ENCODE measurements around the gene DNAH5. TPM values are rescaled to one million over a fixed set of nuclear protein-coding genes. Genes with fewer than 3 reads are reported as not detected.
A peak's percentile ranks its signal among the peaks of the same experiment; 100 is the strongest.

The DNAH5 gene, protein sequence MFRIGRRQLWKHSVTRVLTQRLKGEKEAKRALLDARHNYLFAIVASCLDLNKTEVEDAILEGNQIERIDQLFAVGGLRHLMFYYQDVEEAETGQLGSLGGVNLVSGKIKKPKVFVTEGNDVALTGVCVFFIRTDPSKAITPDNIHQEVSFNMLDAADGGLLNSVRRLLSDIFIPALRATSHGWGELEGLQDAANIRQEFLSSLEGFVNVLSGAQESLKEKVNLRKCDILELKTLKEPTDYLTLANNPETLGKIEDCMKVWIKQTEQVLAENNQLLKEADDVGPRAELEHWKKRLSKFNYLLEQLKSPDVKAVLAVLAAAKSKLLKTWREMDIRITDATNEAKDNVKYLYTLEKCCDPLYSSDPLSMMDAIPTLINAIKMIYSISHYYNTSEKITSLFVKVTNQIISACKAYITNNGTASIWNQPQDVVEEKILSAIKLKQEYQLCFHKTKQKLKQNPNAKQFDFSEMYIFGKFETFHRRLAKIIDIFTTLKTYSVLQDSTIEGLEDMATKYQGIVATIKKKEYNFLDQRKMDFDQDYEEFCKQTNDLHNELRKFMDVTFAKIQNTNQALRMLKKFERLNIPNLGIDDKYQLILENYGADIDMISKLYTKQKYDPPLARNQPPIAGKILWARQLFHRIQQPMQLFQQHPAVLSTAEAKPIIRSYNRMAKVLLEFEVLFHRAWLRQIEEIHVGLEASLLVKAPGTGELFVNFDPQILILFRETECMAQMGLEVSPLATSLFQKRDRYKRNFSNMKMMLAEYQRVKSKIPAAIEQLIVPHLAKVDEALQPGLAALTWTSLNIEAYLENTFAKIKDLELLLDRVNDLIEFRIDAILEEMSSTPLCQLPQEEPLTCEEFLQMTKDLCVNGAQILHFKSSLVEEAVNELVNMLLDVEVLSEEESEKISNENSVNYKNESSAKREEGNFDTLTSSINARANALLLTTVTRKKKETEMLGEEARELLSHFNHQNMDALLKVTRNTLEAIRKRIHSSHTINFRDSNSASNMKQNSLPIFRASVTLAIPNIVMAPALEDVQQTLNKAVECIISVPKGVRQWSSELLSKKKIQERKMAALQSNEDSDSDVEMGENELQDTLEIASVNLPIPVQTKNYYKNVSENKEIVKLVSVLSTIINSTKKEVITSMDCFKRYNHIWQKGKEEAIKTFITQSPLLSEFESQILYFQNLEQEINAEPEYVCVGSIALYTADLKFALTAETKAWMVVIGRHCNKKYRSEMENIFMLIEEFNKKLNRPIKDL (N-terminal part only)
- total RNA-seq (2021; fragmentation: NEBNext Ultra II Directional; extraction: Animal tissue kit (Norgen Biotek cat#: 25700)): 1 to 10 TPM; 1.1 to 1.9 (median 1.3) TPM
- long read RNA-seq, partial matches to known transcripts: 0 of 1 reads
- long read RNA-seq, other reads (novel, unspliced or antisense): 1 of 1 reads

DNA sequence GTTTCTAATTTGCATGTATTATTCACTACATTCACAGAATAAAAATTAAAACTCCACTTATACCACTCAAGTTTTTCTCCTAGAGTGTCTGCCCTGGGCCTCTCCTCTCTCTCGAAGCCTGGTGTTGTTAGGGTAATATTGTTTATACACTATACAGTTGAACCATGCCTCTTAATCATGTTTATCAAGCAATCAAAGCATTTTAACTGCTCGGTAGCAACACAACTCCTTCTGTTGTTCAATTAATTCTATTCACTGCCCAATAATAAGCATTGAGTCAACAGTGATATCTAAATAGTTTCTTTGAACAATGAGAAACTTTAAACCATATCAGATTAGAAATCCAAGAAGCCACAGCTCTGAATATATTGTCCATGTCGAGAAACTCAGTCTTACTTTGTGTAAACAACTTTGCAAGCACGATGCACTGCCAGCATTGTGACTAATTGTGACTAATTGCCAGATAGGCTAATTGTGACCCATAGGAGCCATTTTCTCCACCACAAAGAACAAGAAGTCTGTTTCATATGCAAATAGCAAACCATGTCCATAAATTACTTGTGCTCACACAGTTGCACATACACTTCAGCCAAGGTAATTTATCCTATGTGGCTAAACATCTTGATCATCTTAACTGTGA, at the start of gene DNAH5:
Gene DNAH5, minus strand, starts transcription at position 129 of the 640 bp plus-strand sequence. CDS start 250 bp downstream, outside the sequence.
- H3K4me3 Mint-ChIP-seq: no peak within 1 kb of the TSS
- H3K36me3 Mint-ChIP-seq (ENCODE audit: low read depth): no peaks in the 10 kb centered on the region
- DNase-seq: no peak
- H3K27me3 Mint-ChIP-seq (ENCODE audit: insufficient read depth): peaks cover 18% of the 10 kb centered on the region
- H3K27ac Mint-ChIP-seq: no peak within 1 kb of the TSS
- H3K9me3 Mint-ChIP-seq: no peaks in the 10 kb centered on the region
- peaks cover 14% of the 10 kb centered on the region for H3K4me1 Mint-ChIP-seq (ENCODE audit: low read depth)
- TF ChIP-seq, protein P1, sequence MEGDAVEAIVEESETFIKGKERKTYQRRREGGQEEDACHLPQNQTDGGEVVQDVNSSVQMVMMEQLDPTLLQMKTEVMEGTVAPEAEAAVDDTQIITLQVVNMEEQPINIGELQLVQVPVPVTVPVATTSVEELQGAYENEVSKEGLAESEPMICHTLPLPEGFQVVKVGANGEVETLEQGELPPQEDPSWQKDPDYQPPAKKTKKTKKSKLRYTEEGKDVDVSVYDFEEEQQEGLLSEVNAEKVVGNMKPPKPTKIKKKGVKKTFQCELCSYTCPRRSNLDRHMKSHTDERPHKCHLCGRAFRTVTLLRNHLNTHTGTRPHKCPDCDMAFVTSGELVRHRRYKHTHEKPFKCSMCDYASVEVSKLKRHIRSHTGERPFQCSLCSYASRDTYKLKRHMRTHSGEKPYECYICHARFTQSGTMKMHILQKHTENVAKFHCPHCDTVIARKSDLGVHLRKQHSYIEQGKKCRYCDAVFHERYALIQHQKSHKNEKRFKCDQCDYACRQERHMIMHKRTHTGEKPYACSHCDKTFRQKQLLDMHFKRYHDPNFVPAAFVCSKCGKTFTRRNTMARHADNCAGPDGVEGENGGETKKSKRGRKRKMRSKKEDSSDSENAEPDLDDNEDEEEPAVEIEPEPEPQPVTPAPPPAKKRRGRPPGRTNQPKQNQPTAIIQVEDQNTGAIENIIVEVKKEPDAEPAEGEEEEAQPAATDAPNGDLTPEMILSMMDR (IDR thresholded peaks at IDR 0.05): no peak

DNA sequence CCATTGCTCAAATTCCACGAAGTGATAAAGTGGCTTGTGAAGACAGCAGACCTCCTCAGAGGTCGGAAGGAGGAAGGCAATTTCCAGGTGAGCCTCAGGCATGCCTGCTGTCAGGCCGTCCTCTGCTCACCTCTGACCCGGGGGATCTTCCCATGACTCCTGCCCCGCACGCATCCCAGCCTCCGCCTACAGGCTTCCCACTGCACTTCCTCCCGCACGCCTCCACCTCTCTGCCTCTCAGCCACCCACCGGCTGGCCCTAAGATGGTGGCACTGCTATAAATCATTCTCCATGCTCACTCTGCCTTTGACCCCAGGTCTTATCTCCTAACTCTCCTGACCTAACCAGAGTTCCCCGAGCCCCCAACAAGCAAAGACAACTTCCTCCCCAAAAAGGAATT, 49.4 kb upstream of the DNAH5 start:
- Mint-ChIP-seq H3K36me3 (ENCODE audit: low read depth) (peaks cover 18% of the 10 kb centered on the region), H3K9me3 (peaks cover 8% of the 10 kb centered on the region), H3K4me1 (ENCODE audit: low read depth) (peaks cover 35% of the 10 kb centered on the region), H3K27ac (peak overlapping the region; percentile 66; the same call in 1 of the 2 replicates), H3K27me3 (ENCODE audit: insufficient read depth) (peaks cover 2% of the 10 kb centered on the region; the same call in 1 of the 2 replicates), H3K4me3 (no peak overlapping the region)
- no peak for DNase-seq
- TF ChIP-seq, protein P1 (IDR thresholded peaks at IDR 0.05): no peak

DNA sequence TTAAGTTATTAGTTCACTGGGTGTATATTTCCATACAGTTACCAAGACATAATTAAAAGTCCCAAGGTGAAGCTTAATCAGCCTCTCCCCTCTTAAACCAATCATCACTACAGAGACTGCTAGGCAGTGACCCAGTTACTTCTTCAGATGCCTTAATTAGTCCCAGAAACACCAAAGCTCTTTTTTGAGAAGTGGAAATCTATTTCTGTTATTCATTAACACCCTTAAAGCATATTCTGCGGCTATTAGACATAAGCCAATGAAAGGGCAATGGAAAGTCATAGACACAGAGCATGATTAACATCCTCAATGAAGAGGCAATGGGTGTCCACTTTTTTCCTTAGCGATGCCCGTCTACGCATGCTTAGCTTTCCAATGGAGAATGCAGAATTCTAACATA, 48.3 kb upstream of the DNAH5 start:
- Mint-ChIP-seq H3K4me3 (no peak overlapping the region), H3K4me1 (ENCODE audit: low read depth) (peaks cover 44% of the 10 kb centered on the region), H3K27me3 (ENCODE audit: insufficient read depth) (peaks cover 2% of the 10 kb centered on the region; the same call in 1 of the 2 replicates)

DNA sequence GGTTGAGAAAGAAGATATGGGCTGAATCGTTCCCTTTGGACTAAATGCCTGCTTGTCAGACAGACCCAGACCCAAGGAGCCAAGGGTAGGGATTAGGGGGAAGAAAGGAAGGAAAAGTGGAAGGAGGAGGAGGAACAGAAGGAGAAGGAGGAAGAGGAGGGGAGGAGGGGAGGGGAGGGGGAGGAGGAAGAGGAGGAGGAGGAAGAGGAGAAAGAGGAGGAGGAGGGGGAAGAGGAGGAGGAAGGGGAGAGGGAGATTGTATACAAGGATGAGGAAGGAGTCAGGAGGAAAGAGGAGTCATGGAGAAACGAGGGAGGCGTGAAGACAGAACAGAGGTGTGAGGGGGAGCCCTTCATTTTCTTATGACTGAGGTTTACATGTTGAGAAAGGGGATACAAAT, 46.9 kb upstream of the DNAH5 start:
- DNase-seq: no peak
- Mint-ChIP-seq H3K4me3 (no peak overlapping the region), H3K27ac (no peak overlapping the region), H3K4me1 (ENCODE audit: low read depth) (peaks cover 55% of the 10 kb centered on the region), H3K36me3 (ENCODE audit: low read depth) (peaks cover 3% of the 10 kb centered on the region; the same call in 1 of the 2 replicates), H3K27me3 (ENCODE audit: insufficient read depth) (peaks cover 2% of the 10 kb centered on the region; the same call in 1 of the 2 replicates), H3K9me3 (no peaks in the 10 kb centered on the region)
- TF ChIP-seq, protein P1 (IDR thresholded peaks at IDR 0.05): no peak

More for the DNA sequence above, 48.3 kb upstream of the DNAH5 start:
- TF ChIP-seq, protein P1 (IDR thresholded peaks at IDR 0.05): no peak
- H3K9me3 Mint-ChIP-seq: peaks cover 8% of the 10 kb centered on the region
- DNase-seq: no peak
- no peak overlapping the region for H3K27ac Mint-ChIP-seq
- peaks cover 14% of the 10 kb centered on the region for H3K36me3 Mint-ChIP-seq (ENCODE audit: low read depth)

Data from HFFc6 (cell line).